K562 (cell line): ENCODE results near the gene USP43. TPM values are rescaled to one million over a fixed set of nuclear protein-coding genes. Genes with fewer than 3 reads are reported as not detected.
A peak's percentile ranks its signal among the peaks of the same experiment; 100 is the strongest.

Source experiments
- ATAC-seq: fragments of 200-7000 bp; cut with Tn5 transposase; 3 replicates; pipeline ENCODE4 v1.9.1; 2020; ENCODE audit warnings: moderate library complexity
- BruUV-seq: library from RNA; stranded (reverse); fragments of 400-500 nt; replicated peaks from 2 replicates; lab custom pipeline; 2021; lab: Mats Ljungman, UMichigan
- CTCF ChIA-PET: fragments of 300-600 bp; formaldehyde crosslinking; extraction: SDS; loops from one replicate; lab custom pipeline; 2021; ENCODE audit warnings: low intra/inter-chr PET ratio; lab: Yijun Ruan, JAX
- POLR2A ChIA-PET: fragments of 300-600, 350-650 bp; sonication (Branson Sonifier 250); formaldehyde crosslinking; extraction: SDS; loops from one replicate; lab custom pipeline; 2021; ENCODE audit warnings: antibody characterized with exemption, inconsistent platforms; lab: Yijun Ruan, JAX
- DNase-seq, 4 experiments: peaks; one replicate each; pipeline versions ENCODE4 v3.0.0 to v3.0.0-alpha.2; 2011 to 2018; ENCODE audit warnings: low spot score in 3 of 4, mixed read lengths in 3 of 4; ENCODE audit errors: extremely low read depth in 1 of 4
- FAIRE-seq: peaks from 2 replicates; lab custom pipeline; 2011; peaks lifted over from hg19 to GRCh38; lab: Jason Lieb, UNC
- H2AFZ ChIP-seq: 2 replicates; pipeline ENCODE4 v1.6.0; 2011; ENCODE audit warnings: low read depth, low read length, control low read depth, inconsistent platforms
- H3K27ac ChIP-seq: fragments of 200-600 bp; 3 replicates; pipeline ENCODE4 v1.8.0; 2011; ENCODE audit warnings: low read depth, mild to moderate bottlenecking, control low read depth, inconsistent platforms, low read length, moderate library complexity, mixed read lengths; ENCODE audit errors: extremely low read depth
- H3K27me3 ChIP-seq, 2 experiments: fragments of 300-600 bp in 1 of 2; 2 replicates in 1 of 2; 3 replicates in 1 of 2; pipeline versions ENCODE4 v1.6.0 to v1.8.0; 2011; ENCODE audit warnings: inconsistent platforms in 2 of 2, low read length in 2 of 2, mild to moderate bottlenecking in 1 of 2, mixed read lengths in 1 of 2, moderate library complexity in 1 of 2; ENCODE audit not compliant: control insufficient read depth in 2 of 2, insufficient read depth in 2 of 2
- H3K36me3 ChIP-seq: fragments of 300-600 bp; 3 replicates; pipeline ENCODE4 v1.8.0; 2011; ENCODE audit warnings: mild to moderate bottlenecking, low read length, inconsistent platforms; ENCODE audit not compliant: control insufficient read depth, insufficient read depth
- H3K4me1 ChIP-seq, 2 experiments: fragments of 200-600 bp in 1 of 2; replicated peaks in 1 of 2; 2 replicates in 1 of 2; 3 replicates in 1 of 2; pipeline versions ENCODE4 v1.5.1 to v1.8.0; 2011; ENCODE audit warnings: inconsistent platforms in 2 of 2, low read length in 2 of 2, mild to moderate bottlenecking in 1 of 2, mixed read lengths in 1 of 2, moderate library complexity in 1 of 2; ENCODE audit not compliant: control insufficient read depth in 2 of 2, insufficient read depth in 2 of 2
- H3K4me2 ChIP-seq: 2 replicates; pipeline ENCODE4 v1.6.1; 2011; ENCODE audit warnings: low read length, control low read depth, inconsistent platforms, mixed read lengths; ENCODE audit not compliant: insufficient read depth
- H3K4me3 ChIP-seq: fragments of 200-600 bp; sonication (generic), shearing (Covaris generic); 2 replicates; pipeline ENCODE4 v1.5.1; 2016; ENCODE audit warnings: control low read depth, inconsistent platforms
- H3K79me2 ChIP-seq: fragments of 200-600 bp; 3 replicates; pipeline ENCODE4 v1.8.0; 2011; ENCODE audit warnings: low read length, inconsistent platforms; ENCODE audit not compliant: control insufficient read depth, insufficient read depth
- H3K9ac ChIP-seq, 2 experiments: 2 replicates each; pipeline versions ENCODE4 v1.6.0 to v1.6.1; 2011; ENCODE audit warnings: low read depth in 2 of 2, low read length in 2 of 2, control low read depth in 1 of 2, inconsistent platforms in 1 of 2, mild to moderate bottlenecking in 1 of 2, mixed read lengths in 1 of 2; ENCODE audit not compliant: insufficient read depth in 1 of 2
- H3K9me1 ChIP-seq: one replicate; pipeline ENCODE4 v1.6.0; 2011; ENCODE audit warnings: inconsistent platforms, mild to moderate bottlenecking, low read length, moderate library complexity; ENCODE audit not compliant: control insufficient read depth, insufficient read depth
- H3K9me3 ChIP-seq: replicated peaks from 2 replicates; pipeline ENCODE4 v1.5.1; 2011; ENCODE audit warnings: low read depth, low read length, inconsistent platforms; ENCODE audit not compliant: control insufficient read depth, insufficient read depth
- H4K20me1 ChIP-seq: replicated peaks from 2 replicates; pipeline ENCODE4 v1.6.1; 2011; ENCODE audit warnings: low read length, inconsistent platforms, mixed read lengths; ENCODE audit not compliant: control insufficient read depth, insufficient read depth
- ADNP ChIP-seq: fragments of 200-800 bp; sonication (Bioruptor generic); IDR thresholded peaks from 2 replicates; pipeline ENCODE4 v1.6.1; 2016; ENCODE audit warnings: missing genetic modification characterization, missing compliant biosample characterization
- CEBPB ChIP-seq: fragments of 450-650 bp; IDR thresholded peaks from 2 replicates; pipeline ENCODE4 v1.6.1; 2016; ENCODE audit warnings: missing genetic modification characterization, missing compliant biosample characterization
- FOXP1 ChIP-seq: sonication (generic); formaldehyde crosslinking; IDR thresholded peaks from 2 replicates; pipeline ENCODE4 v1.8.0; 2022; ENCODE audit warnings: mild to moderate bottlenecking, missing genetic modification reagents
- HMG20B ChIP-seq: fragments of 250-450 bp; sonication (Bioruptor Pico); IDR thresholded peaks from 2 replicates; pipeline ENCODE4 v1.5.0; 2021; ENCODE audit warnings: mild to moderate bottlenecking
- MGA ChIP-seq: fragments of 450-650 bp; IDR thresholded peaks from 2 replicates; pipeline ENCODE4 v1.6.1; 2016; ENCODE audit warnings: mild to moderate bottlenecking, moderate library complexity
- WGBS: fragments of 100-300 bp; shearing (Covaris generic); methylation state at CpG from one replicate; pipeline ENCODE4 v1.1.6; 2016; ENCODE audit warnings: low coverage, mixed read lengths; ENCODE audit not compliant: insufficient coverage; ENCODE audit errors: missing lambda C conversion rate; 5-methylcytosine and 5-hydroxymethylcytosine counted together
- in situ Hi-C: fragments of 300-500 bp; cut with MboI; formaldehyde crosslinking; loops from 4 replicates; pipeline ENCODE4 v1.15.0; 2018; ENCODE audit warnings: inconsistent platforms, mixed read lengths
- intact Hi-C: fragments of 100-400 bp; cut with micrococcal nuclease; formaldehyde crosslinking; loops from 2 replicates; pipeline ENCODE4 v1.14.2; 2022
- polyA plus RNA-seq, 8 experiments: library from polyadenylated mRNA; depleted of rRNA in 4 of 8; stranded (reverse) in 5 of 8; unstranded in 3 of 8; fragments of >200 nt; fragmentation: Nextera tagmentation in 2 of 8; fragmentation: Illumina TruSeq in 1 of 8; extraction: Ambion mirVana in 2 of 8; extraction: Trizol in 1 of 8; gene quantifications; 2 replicates each; pipeline versions ENCODE4 v1.2.1 to v1.2.3, GENCODE V29; 2011 to 2014; ENCODE audit warnings: inconsistent platforms in 1 of 8, missing spikeins in 1 of 8
- total RNA-seq, 7 experiments: library from RNA; depleted of rRNA in 6 of 7; stranded (reverse); fragments of >200 nt in 6 of 7; fragmentation: Illumina TruSeq in 2 of 7; extraction: Trizol in 2 of 7; gene quantifications; 2 replicates each; pipeline versions ENCODE4 v1.2.1 to v1.2.3, GENCODE V29; 2011 to 2021; ENCODE audit warnings: low replicate concordance in 1 of 7

The USP43 gene
- total and polyA plus RNA-seq, 9 of the 15 experiments (the other 6 are each of a cell fraction or from before 2014, with no cell fraction given) = 0.01 to 0.18 (median 0.06) TPM; not detected in 1

GRCh38 chr17:9615486-9615885 is 29.8 kb upstream of the USP43 start:
- Histone ChIP-seq H3K4me3 (no peak overlapping the region), H3K9me3 (no peaks in the 10 kb centered on the region), H3K27me3 (no peaks in the 10 kb centered on the region), H2AFZ (no peak overlapping the region), H3K79me2 (no peaks in the 10 kb centered on the region), H3K9me1 (no peaks in the 10 kb centered on the region)
- in situ Hi-C loops = no loop called here
- 0% methylated on average over 2 of the region's 2 CpGs for WGBS
- BruUV-seq = no TSS peak
- no peak for ATAC-seq
- no peak for TF ChIP-seq ADNP (tag)
- TF ChIP-seq HMG20B = no peak
- TF ChIP-seq FOXP1 = no peak
- no peak for TF ChIP-seq MGA
- TF ChIP-seq CEBPB = 0 out of 2 replicates have a peak, but pooled peaks have one; percentile 9
- TF ChIP-seq, all 486 proteins: peak for 1
- FAIRE-seq (no peak), DNase-seq (no peak)
- Histone ChIP-seq H4K20me1 (no peaks in the 10 kb centered on the region), H3K27ac (no peak overlapping the region), H3K9ac (no peak overlapping the region), H3K4me1 (no peaks in the 10 kb centered on the region), H3K36me3 (no peaks in the 10 kb centered on the region), H3K4me2 (no peak overlapping the region)
- POLR2A ChIA-PET = no interaction called here
- intact Hi-C loops = no loop called here
- CTCF ChIA-PET = no interaction called here
